ENCODE data around the gene STAG1. TPM values are rescaled to one million over a fixed set of nuclear protein-coding genes. Genes with fewer than 3 reads are reported as not detected.
"Not testable (repeated sequence)": the region's sequence is repeated elsewhere in the genome, so short reads cannot be mapped to it uniquely, and the experiment has no call there.

STAG1 gene
- total RNA-seq, 1 donor: 58.6 TPM

DNA sequence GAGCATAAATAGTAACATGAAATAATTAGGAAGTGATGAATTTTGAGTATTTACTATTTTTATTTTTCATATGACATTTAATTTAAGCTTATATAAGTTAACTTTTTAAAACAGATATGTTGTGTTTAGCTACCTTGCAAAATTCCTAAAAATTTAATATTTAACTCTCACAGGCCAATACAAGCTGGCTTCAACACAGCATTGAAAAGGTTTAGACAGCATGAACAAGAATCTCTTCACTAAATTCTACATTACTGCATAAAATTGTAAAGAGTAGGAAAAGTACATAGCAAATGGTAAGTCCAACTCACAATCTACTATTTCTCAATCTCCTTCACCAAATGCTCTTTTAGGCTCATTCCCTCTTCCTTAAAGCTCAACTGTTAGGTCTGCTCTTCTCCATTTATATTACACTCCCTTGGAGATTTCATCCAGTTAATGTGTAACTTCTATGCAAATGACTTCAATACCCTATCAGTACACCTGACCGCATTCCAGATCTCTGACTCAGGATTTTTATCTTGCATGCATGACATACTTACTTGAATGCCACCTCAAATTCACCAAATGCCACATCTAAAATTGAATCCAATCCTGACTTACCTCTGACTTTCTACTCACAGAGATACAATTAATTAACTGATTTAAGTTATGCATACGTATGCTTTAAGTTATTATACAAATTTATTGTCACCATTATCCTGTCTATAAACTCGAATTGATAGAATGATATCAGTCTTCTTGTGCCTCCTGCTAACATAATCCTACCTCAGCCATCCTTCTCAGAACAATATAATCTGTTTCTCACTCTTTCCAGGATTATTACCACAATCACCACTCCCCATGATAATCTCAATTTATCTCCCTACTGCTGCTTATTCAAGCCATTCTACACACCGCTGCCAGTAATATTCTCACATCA lies 127.0 kb downstream of the STAG1 start:
- H2AFZ ChIP-seq (ENCODE audit: low read length): no peak overlapping the region
- no peaks in the 10 kb centered on the region for H3K27me3 ChIP-seq (ENCODE audit: insufficient read depth, low read length)
- H3K9me3 ChIP-seq (ENCODE audit: low read depth, low read length): no peaks in the 10 kb centered on the region
- DNase-seq (ENCODE audit: insufficient read length, low spot score, missing footprints): no peak
- no peak overlapping the region for H3K27ac ChIP-seq (ENCODE audit: low read depth, low read length)
- H3K4me2 ChIP-seq (ENCODE audit: insufficient read depth, low read length): no peak overlapping the region
- TF ChIP-seq, protein P1, sequence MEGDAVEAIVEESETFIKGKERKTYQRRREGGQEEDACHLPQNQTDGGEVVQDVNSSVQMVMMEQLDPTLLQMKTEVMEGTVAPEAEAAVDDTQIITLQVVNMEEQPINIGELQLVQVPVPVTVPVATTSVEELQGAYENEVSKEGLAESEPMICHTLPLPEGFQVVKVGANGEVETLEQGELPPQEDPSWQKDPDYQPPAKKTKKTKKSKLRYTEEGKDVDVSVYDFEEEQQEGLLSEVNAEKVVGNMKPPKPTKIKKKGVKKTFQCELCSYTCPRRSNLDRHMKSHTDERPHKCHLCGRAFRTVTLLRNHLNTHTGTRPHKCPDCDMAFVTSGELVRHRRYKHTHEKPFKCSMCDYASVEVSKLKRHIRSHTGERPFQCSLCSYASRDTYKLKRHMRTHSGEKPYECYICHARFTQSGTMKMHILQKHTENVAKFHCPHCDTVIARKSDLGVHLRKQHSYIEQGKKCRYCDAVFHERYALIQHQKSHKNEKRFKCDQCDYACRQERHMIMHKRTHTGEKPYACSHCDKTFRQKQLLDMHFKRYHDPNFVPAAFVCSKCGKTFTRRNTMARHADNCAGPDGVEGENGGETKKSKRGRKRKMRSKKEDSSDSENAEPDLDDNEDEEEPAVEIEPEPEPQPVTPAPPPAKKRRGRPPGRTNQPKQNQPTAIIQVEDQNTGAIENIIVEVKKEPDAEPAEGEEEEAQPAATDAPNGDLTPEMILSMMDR (IDR thresholded peaks at IDR 0.05; ENCODE audit: extremely low read depth, low read depth, low read length): no peak
- peaks cover 6% of the 10 kb centered on the region for H3K36me3 ChIP-seq (ENCODE audit: insufficient read depth, low read length)
- no peaks in the 10 kb centered on the region for H4K20me1 ChIP-seq (ENCODE audit: insufficient read depth, low read length)
- H3K4me3 ChIP-seq (ENCODE audit: insufficient read depth, low read length): no peak overlapping the region
- peaks cover 58% of the 10 kb centered on the region for H3K79me2 ChIP-seq (ENCODE audit: insufficient read depth, low read length)
- H3K4me1 ChIP-seq (ENCODE audit: insufficient read depth, low read length): peaks cover 6% of the 10 kb centered on the region

- Histone ChIP-seq H3K4me3 (ENCODE audit: insufficient read depth, low read length) (no peak overlapping the region), H3K36me3 (ENCODE audit: insufficient read depth, low read length) (peaks cover 6% of the 10 kb centered on the region), H3K9me3 (ENCODE audit: low read depth, low read length) (no peaks in the 10 kb centered on the region), H3K4me2 (ENCODE audit: insufficient read depth, low read length) (no peak overlapping the region), H2AFZ (ENCODE audit: low read length) (no peak overlapping the region), H3K27me3 (ENCODE audit: insufficient read depth, low read length) (no peaks in the 10 kb centered on the region), H3K27ac (ENCODE audit: low read depth, low read length) (no peak overlapping the region), H4K20me1 (ENCODE audit: insufficient read depth, low read length) (no peaks in the 10 kb centered on the region), H3K4me1 (ENCODE audit: insufficient read depth, low read length) (peaks cover 6% of the 10 kb centered on the region), H3K79me2 (ENCODE audit: insufficient read depth, low read length) (peaks cover 53% of the 10 kb centered on the region)
- no peak for DNase-seq (ENCODE audit: insufficient read length, low spot score, missing footprints)
- TF ChIP-seq, protein P1 (IDR thresholded peaks at IDR 0.05; ENCODE audit: extremely low read depth, low read depth, low read length): no peak
These were observed 127.8 kb downstream of the STAG1 start for GRCh38 chr3:136624371-136624770.

GRCh38 chr3:136621628-136622027 lies 130.6 kb downstream of the STAG1 start:
- Histone ChIP-seq H3K79me2 (ENCODE audit: insufficient read depth, low read length) (peaks cover 38% of the 10 kb centered on the region), H3K27ac (ENCODE audit: low read depth, low read length) (no peak overlapping the region), H3K4me1 (ENCODE audit: insufficient read depth, low read length) (peaks cover 6% of the 10 kb centered on the region), H3K9me3 (ENCODE audit: low read depth, low read length) (no peaks in the 10 kb centered on the region), H3K4me3 (ENCODE audit: insufficient read depth, low read length) (no peak overlapping the region), H4K20me1 (ENCODE audit: insufficient read depth, low read length) (no peaks in the 10 kb centered on the region), H3K36me3 (ENCODE audit: insufficient read depth, low read length) (no peaks in the 10 kb centered on the region), H3K27me3 (ENCODE audit: insufficient read depth, low read length) (no peaks in the 10 kb centered on the region), H2AFZ (ENCODE audit: low read length) (no peak overlapping the region), H3K4me2 (ENCODE audit: insufficient read depth, low read length) (no peak overlapping the region)
- DNase-seq (ENCODE audit: insufficient read length, low spot score, missing footprints): peak; percentile 49
- TF ChIP-seq, protein P1 (IDR thresholded peaks at IDR 0.05; ENCODE audit: extremely low read depth, low read depth, low read length): no peak

DNA sequence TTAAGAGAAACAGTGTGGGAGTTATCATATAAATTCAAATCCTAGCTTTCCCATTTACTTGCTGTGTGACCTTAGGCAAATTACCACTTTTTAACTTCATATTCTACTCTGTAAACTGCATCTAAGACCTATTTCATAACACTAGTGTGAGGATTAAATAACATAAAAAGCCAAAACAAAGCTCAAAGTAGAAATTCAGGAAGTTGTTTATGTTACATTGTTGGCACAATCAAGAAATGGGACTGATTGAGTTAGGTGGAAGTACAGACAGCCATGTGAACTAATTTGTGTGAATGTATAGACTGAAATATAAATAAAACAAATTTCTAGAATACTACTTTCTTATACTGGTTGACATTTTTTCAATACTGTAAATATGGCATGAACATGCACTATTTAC lies 131.7 kb downstream of the STAG1 start:
- no peak for DNase-seq (ENCODE audit: insufficient read length, low spot score, missing footprints)
- H3K4me2 ChIP-seq (ENCODE audit: insufficient read depth, low read length): no peak overlapping the region
- no peaks in the 10 kb centered on the region for H3K27me3 ChIP-seq (ENCODE audit: insufficient read depth, low read length)
- H2AFZ ChIP-seq (ENCODE audit: low read length): no peak overlapping the region
- peaks cover 10% of the 10 kb centered on the region for H3K4me1 ChIP-seq (ENCODE audit: insufficient read depth, low read length)
- no peaks in the 10 kb centered on the region for H4K20me1 ChIP-seq (ENCODE audit: insufficient read depth, low read length)
- peaks cover 30% of the 10 kb centered on the region for H3K79me2 ChIP-seq (ENCODE audit: insufficient read depth, low read length)
- no peak overlapping the region for H3K4me3 ChIP-seq (ENCODE audit: insufficient read depth, low read length)
- H3K36me3 ChIP-seq (ENCODE audit: insufficient read depth, low read length): no peaks in the 10 kb centered on the region
- TF ChIP-seq, protein P1 (IDR thresholded peaks at IDR 0.05; ENCODE audit: extremely low read depth, low read depth, low read length): no peak
- H3K27ac ChIP-seq (ENCODE audit: low read depth, low read length): no peak overlapping the region
- no peaks in the 10 kb centered on the region for H3K9me3 ChIP-seq (ENCODE audit: low read depth, low read length)

DNA sequence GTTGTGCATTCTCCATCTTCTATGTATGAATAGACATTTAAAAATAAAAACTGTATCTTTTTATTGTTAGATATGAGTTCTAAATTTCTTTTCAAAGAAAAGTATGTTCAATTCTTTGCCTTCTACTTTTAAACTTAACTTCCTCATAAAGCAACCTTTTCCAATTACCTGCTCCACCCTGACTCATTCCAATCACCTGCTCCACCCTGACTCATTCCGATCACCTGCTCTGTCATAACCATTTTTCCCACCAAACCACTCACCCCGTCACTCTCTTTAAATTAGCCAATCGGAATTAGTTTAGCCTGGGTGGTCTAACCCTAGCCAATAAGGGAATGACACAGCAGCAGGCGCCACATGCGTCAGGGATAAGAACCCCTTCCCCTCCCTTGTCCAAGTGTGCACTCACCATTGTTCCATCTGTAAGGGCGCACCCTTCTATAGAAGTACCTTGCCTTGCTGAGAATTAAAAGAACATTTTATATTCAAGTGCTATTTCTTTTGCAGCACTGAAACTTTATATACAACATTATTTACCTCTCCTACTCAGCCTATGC lies 134.1 kb downstream of the STAG1 start:
- H3K27me3 ChIP-seq (ENCODE audit: insufficient read depth, low read length); H3K4me2 ChIP-seq (ENCODE audit: insufficient read depth, low read length); H3K36me3 ChIP-seq (ENCODE audit: insufficient read depth, low read length); H3K27ac ChIP-seq (ENCODE audit: low read depth, low read length); H4K20me1 ChIP-seq (ENCODE audit: insufficient read depth, low read length); DNase-seq (ENCODE audit: insufficient read length, low spot score, missing footprints); H3K4me1 ChIP-seq (ENCODE audit: insufficient read depth, low read length); H3K9me3 ChIP-seq (ENCODE audit: low read depth, low read length); H3K4me3 ChIP-seq (ENCODE audit: insufficient read depth, low read length); H2AFZ ChIP-seq (ENCODE audit: low read length): not testable (repeated sequence)
- H3K79me2 ChIP-seq (ENCODE audit: insufficient read depth, low read length): peaks cover 17% of the 10 kb centered on the region
